Stimulated activated naive B cell treated with anti-CD40 and anti-IgM and Interleukin-4, amounts not matched to agents 10 μg/mL and 1 μg/mL and 100 μg/mL, for 72 hours (primary cell): Measurements from ENCODE around the gene OSBPL5.

ENCODE experiments used
- ATAC-seq, 2 donors: fragments of 150-1000 bp; cut with Tn5 transposase; replicated peaks; 2 replicates each; pipeline ENCODE4 v1.10.0; 2021; ENCODE audit warnings: moderate library complexity in 1 of 2
- DNase-seq: peaks from one replicate; pipeline ENCODE4 v3.0.0; 2021
- H3K27ac Mint-ChIP-seq: one replicate; pipeline ENCODE4 v1.8.0; 2022; ENCODE audit warnings: mild to moderate bottlenecking, mixed read lengths
- H3K27me3 Mint-ChIP-seq, 2 donors: one replicate each; pipeline ENCODE4 v1.8.0; 2022; ENCODE audit warnings: mixed read lengths in 2 of 2
- H3K36me3 Mint-ChIP-seq, 2 donors: one replicate each; pipeline ENCODE4 v1.8.0; 2022; ENCODE audit warnings: mixed read lengths in 2 of 2, mild to moderate bottlenecking in 1 of 2
- H3K4me1 Mint-ChIP-seq, 2 donors: one replicate each; pipeline ENCODE4 v1.8.0; 2022; ENCODE audit warnings: mixed read lengths in 2 of 2, mild to moderate bottlenecking in 1 of 2
- H3K4me3 Mint-ChIP-seq, 2 donors: one replicate each; pipeline ENCODE4 v1.8.0; 2022; ENCODE audit warnings: mild to moderate bottlenecking in 2 of 2, mixed read lengths in 2 of 2, moderate library complexity in 1 of 2
- H3K9me3 Mint-ChIP-seq, 2 donors: one replicate each; pipeline ENCODE4 v1.8.0; 2022; ENCODE audit warnings: mixed read lengths in 2 of 2, mild to moderate bottlenecking in 1 of 2

OSBPL5 gene

DNA sequence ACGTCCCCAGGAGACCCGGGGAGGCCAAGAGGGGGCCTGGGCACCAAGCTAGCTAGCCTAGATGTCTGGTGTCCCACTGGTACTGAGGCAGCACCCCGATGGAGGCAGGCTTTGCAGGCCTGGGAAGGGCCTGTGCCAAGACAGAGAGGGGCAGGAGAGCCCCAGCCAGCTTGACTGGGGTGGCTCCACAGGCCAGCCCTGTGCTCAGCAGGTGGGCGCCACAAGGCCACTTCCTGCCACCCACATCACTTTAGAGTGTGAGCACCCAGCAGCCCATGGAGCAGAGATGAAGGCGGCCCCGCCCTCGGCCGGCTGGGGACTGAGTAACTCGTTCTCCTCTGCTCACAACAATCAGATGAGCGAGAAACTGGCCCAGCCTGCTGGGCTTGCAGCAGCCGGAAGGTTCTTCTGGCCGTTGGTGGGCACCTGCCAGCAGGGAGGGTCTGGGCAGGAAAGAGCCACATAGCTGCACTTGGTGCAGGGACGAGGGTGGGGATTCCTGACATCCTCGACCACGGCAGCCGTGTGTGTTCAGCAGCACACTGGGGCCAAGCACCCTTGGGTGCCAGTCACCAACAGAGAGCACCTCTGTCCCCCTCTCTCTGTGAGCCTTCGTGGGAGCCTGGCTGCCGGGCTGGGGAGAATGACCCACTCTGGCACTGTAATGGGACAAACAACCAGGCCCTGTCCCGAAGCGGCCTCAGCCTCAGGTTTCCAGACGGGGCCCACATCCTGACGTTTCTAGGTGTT is 7.6 kb downstream of the OSBPL5 start:
- no peak overlapping the region for H3K4me3 Mint-ChIP-seq
- peaks cover 3 to 20% of the 10 kb centered on the region in 2 donors for H3K4me1 Mint-ChIP-seq
- H3K9me3 Mint-ChIP-seq: no peaks in the 10 kb centered on the region
- no peaks in the 10 kb centered on the region for H3K36me3 Mint-ChIP-seq
- H3K27ac Mint-ChIP-seq: peak overlapping the region; percentile 84
- peaks cover 33 to 37% of the 10 kb centered on the region in 2 donors for H3K27me3 Mint-ChIP-seq
- DNase-seq (no peak), ATAC-seq (peak in 1 of 2 donors; percentile 21)

DNA sequence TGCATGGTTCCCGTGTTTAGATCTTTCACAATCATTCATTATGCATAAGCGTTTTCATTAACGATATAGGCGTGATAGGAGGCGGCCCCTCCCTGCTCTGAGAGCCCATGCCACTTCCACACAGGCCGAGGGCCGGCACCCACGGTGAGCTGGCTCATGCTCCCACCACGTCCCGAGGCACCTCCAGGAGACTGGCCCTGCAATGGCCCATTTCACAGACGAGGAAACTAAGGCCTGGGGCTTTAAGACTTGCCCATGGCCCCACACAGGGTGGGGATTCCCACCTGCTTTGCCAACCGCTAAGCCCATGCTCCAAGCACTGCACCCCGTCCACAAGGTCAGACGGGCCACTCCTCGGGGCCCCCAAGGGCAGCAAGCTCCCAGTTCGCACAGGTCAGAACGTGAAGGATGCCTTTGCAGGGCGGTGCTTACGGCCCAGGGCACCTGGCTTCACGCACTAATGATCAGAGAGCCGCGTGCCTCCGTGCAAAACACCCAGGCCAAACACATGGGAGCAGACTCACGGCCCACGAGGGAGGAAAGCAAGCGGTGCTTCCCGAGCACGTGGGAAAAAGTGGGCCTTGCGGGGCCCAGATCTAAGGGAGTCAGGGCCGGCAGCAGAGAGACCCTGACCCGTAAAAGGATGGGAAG is 8.3 kb downstream of the OSBPL5 start:
- no peak overlapping the region for H3K27ac Mint-ChIP-seq
- H3K9me3 Mint-ChIP-seq: no peaks in the 10 kb centered on the region
- DNase-seq (no peak), ATAC-seq (no peak)
- H3K4me1 Mint-ChIP-seq: peaks cover 3 to 20% of the 10 kb centered on the region in 2 donors
- peaks cover 28 to 29% of the 10 kb centered on the region in 2 donors for H3K27me3 Mint-ChIP-seq
- H3K4me3 Mint-ChIP-seq: no peak overlapping the region
- no peaks in the 10 kb centered on the region for H3K36me3 Mint-ChIP-seq

DNA sequence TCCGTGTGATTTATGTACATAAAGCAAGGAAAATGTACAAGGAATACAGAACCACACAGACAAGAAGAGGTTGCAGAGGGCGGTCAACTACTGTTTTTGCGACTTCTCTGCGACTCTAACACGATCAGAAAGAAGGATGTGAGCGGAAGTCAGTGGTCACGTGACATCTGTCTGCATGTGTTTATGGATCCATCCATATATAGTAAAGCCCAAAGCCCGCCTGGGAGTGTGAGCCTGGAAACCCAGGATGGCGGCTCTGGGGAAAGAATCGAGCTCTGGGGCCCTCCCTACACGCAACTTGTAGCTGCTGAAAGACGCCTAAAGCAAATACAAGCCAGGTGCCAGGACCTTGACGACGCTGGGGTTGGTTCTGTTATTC is 8.8 kb downstream of the OSBPL5 start:
- Mint-ChIP-seq H3K9me3 (no peaks in the 10 kb centered on the region), H3K4me1 (peaks cover 3 to 20% of the 10 kb centered on the region in 2 donors), H3K4me3 (no peak overlapping the region), H3K36me3 (no peaks in the 10 kb centered on the region), H3K27me3 (peaks cover 23 to 24% of the 10 kb centered on the region in 2 donors), H3K27ac (no peak overlapping the region)
- no peak for ATAC-seq
- DNase-seq: no peak

DNA sequence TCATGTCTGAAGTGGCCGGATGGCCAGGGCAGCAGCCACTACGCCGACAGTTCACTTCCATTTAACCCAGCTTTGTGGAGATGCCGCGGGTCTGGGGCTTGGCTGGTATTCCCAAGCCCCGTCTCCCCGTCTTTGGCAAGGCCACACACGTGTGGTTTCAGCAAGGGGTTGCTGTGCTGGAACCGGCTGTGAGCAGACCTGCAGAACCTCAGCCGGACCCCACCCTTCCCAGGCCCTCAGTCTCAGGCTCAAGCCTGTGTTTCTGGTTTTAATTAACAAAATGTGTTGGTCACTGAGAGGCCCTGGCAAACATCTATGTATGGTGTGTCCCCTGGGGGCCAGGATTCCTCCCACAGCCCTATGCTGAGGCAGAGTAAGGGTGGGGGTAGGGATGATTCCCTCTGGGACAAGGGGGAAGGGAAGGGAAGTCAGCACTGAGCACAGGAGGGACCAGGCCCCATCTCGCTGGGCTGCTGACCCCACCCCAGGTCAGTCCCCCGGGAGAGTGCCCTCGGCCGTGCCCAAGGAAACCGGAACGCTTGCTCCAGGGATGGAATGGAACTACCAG is 9.3 kb downstream of the OSBPL5 start:
- peaks cover 3 to 15% of the 10 kb centered on the region in 2 donors for H3K4me1 Mint-ChIP-seq
- no peak overlapping the region for H3K4me3 Mint-ChIP-seq
- H3K27me3 Mint-ChIP-seq: peaks cover 18 to 19% of the 10 kb centered on the region in 2 donors
- no peaks in the 10 kb centered on the region for H3K36me3 Mint-ChIP-seq
- ATAC-seq (no peak), DNase-seq (no peak)
- H3K9me3 Mint-ChIP-seq: no peaks in the 10 kb centered on the region
- no peak overlapping the region for H3K27ac Mint-ChIP-seq

DNA sequence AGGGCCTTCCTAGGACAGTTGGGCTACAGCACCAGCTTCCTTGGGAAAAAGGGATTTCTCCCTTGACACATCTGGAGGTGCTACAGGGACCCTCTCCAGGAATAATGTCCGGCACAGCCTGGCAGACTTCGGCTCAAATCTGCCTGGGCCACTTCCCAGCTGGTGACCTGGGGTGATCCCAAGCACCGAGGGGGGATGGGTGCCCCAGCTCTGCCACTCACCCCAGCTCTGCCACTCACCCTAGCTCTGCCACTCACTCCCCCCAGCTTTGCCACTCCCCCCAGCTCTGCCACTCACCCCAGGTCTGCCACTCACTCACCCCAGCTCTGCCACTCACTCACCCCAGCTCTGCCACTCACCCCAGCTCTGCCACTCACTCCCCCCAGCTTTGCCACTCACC is 9.9 kb downstream of the OSBPL5 start:
- Mint-ChIP-seq H3K27me3 (peaks cover 12 to 13% of the 10 kb centered on the region in 2 donors), H3K9me3 (no peaks in the 10 kb centered on the region), H3K4me3 (no peak overlapping the region), H3K27ac (no peak overlapping the region), H3K4me1 (peaks cover under 1 to 10% of the 10 kb centered on the region in 2 donors), H3K36me3 (no peaks in the 10 kb centered on the region)
- ATAC-seq (no peak), DNase-seq (no peak)

DNA sequence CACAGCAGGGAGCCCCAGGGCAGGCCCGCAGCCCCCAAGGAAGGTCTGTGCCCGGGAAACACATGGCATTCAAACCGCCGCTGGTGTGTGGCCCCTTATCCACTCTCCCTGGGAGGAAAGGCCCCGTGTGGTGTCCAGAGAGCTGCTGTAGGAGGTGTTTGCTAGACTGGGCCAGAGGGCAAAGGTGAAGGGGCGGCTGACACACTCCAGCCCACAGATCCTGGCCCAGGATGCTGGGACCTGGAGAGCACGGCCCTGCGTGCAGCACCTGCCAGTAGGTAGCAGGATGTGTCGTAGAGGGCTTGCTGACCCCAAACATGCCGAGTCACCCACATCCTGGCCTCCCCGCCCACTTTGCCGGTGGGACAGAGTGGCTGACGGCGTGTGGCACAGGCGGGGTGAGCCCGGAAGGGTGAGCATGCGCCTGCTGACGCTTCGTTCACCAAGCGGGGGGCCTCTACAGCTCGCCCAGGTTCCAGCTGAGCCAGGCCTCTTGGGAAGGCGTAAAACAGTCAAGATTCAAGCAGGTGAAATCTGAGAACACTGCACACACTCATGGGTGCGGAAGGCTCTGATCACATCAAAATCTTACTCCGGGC is 11.0 kb downstream of the OSBPL5 start:
- H3K36me3 Mint-ChIP-seq: no peaks in the 10 kb centered on the region
- H3K27me3 Mint-ChIP-seq: peaks cover 7 to 10% of the 10 kb centered on the region in 2 donors
- ATAC-seq: no peak
- peaks cover 0 to 7% of the 10 kb centered on the region in 2 donors for H3K4me1 Mint-ChIP-seq
- no peaks in the 10 kb centered on the region for H3K9me3 Mint-ChIP-seq
- no peak overlapping the region for H3K4me3 Mint-ChIP-seq
- DNase-seq: no peak
- no peak overlapping the region for H3K27ac Mint-ChIP-seq

DNA sequence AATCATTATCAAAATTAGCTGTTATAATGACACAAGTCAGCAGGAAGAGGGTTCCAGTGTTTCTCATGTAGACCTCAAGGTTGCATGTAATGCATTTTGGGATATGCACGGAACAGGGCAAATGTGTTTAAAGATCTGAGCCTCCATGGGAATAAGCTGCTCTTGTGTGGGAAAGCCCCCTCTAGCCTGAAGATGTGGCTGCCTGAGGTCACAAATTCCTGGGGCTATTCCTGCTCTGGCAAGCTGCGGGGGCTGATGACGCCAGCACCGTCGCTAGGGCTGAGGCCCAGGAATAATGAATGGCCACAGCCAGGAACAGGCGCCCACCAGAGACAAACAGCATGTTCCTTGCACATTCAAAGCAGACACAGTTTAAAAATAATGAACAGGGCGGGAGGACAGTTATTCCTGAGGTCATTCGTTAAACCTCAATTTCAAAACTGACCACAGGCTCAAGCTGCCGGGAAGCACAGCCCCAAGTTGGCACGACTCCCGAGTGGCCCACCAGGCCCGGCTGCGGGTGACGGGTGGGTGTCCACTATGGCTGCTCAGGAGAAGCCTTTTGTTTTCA is 11.7 kb downstream of the OSBPL5 start:
- peaks cover 3 to 5% of the 10 kb centered on the region in 2 donors for H3K27me3 Mint-ChIP-seq
- H3K36me3 Mint-ChIP-seq: no peaks in the 10 kb centered on the region
- no peaks in the 10 kb centered on the region for H3K9me3 Mint-ChIP-seq
- no peak overlapping the region for H3K4me3 Mint-ChIP-seq
- H3K27ac Mint-ChIP-seq: no peak overlapping the region
- peaks cover 0 to 7% of the 10 kb centered on the region in 2 donors for H3K4me1 Mint-ChIP-seq
- DNase-seq (no peak), ATAC-seq (no peak)

DNA sequence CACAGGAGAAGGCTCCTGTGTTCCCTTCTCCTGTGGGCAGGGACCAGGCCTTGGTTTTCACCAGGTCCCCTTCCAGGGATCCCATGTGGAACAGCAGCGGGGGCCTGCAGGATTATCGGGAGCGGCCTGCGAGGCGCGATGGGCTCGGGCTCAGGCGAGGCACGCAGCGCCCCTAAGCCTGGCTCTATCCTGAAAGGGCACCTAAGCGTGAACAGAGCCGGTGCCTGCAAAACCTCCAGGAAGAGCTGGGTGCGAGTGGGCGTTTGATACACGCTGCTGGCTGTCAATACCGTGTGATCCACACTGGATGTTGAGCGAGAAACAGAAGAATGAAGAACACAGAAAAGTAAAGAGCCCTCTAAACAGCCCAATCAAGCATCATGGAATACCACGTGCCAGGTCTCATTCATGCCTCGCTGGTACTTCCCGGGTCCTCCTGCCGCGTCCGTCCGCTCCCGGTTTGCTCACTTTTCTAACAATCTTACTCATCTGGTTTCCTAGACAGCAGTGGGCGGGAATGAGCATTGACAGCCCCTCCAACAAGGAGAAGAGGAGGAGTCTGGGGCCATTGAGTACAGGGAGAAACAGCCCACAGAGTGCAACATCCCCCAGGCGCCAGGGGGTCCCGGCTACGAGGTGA is 12.5 kb downstream of the OSBPL5 start:
- Mint-ChIP-seq H3K9me3 (no peaks in the 10 kb centered on the region), H3K36me3 (no peaks in the 10 kb centered on the region), H3K27me3 (peaks cover 0 to 3% of the 10 kb centered on the region in 2 donors), H3K27ac (no peak overlapping the region), H3K4me3 (no peak overlapping the region), H3K4me1 (peaks cover 0 to 7% of the 10 kb centered on the region in 2 donors)
- ATAC-seq (no peak), DNase-seq (no peak)

DNA sequence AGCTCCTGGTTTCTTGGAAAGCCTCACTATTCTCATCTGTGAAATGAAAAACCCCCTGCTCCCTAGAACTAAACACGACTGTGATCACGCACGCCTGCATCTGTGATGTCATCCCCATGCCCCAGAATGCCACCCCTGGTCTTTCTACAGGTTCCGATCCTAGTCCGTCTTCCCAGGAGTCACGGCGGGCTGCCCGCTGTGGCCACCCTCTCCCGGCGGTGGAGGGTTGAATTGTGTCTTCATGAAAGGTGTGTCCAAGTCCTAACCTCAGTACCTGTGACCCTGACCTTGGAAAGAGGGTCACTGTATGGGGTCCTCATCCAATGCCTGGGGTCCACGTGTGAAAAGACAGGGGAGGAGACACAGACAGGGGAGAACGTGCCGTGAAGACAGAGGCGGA is 14.4 kb downstream of the OSBPL5 start:
- H3K4me1 Mint-ChIP-seq: no peaks in the 10 kb centered on the region
- H3K9me3 Mint-ChIP-seq: no peaks in the 10 kb centered on the region
- ATAC-seq (no peak), DNase-seq (no peak)
- no peaks in the 10 kb centered on the region for H3K36me3 Mint-ChIP-seq
- peaks cover 0 to 3% of the 10 kb centered on the region in 2 donors for H3K27me3 Mint-ChIP-seq
- H3K4me3 Mint-ChIP-seq: no peak overlapping the region
- H3K27ac Mint-ChIP-seq: no peak overlapping the region

DNA sequence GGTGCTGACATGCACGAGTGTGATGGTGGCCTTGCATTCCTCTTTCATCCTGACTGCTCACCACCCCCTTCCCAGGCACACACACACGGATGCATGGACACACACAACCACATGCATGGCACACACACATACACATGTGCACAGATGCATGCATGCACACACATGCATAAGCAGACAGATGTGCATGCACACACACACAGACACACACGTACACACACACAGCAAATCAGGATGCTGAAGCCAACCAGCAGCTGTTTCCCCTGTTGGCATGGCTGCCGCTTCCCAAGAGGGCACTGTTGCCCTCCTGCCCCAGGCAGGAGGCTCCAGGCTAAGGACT is 15.3 kb downstream of the OSBPL5 start:
- H3K4me3 Mint-ChIP-seq: no peak overlapping the region
- DNase-seq: no peak
- no peak for ATAC-seq
- no peaks in the 10 kb centered on the region for H3K9me3 Mint-ChIP-seq
- H3K27me3 Mint-ChIP-seq: peaks cover 0 to 3% of the 10 kb centered on the region in 2 donors
- no peaks in the 10 kb centered on the region for H3K4me1 Mint-ChIP-seq
- H3K27ac Mint-ChIP-seq: no peak overlapping the region
- H3K36me3 Mint-ChIP-seq: no peaks in the 10 kb centered on the region

DNA sequence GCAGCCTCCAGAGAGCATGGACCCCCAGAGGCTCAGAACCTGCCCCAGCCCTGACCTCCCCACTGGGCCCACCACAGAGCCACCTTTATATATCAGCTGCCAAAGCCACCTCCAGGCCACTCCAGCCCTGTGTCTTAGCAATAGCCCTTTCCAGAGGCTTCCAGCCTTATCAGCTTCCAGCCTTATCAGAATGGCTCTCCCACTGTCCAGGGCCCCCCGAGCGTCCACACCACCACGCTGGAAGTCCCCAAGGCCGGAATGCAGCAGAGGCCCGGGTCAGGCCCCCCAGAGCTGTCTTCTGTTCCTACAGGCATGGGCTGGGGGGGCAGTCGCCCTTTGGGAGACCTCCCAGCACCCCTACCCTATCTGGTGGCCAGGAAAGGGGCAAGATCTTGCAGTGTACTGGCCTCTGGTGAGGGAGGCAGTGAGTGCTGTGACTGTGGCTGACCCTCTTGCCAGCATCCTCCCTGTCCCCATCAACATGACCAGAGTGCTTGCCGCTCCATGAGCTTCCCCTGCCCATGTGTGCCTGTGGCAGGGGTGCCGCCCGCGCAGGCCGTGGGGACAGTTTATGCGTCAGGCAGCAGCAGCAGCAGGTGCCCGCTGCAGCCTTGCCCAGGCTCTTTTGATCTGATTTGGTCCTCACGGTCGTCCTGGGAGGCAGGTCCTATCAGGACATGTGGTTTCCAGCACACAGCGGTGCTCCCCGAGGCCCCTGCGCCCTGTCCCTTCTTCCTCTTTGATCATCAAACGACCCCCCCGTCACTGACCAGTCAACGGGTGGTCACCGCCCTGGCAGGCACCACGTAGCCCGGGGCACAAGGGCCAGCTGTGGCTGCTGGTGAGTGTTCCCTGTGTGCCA is 15.9 kb downstream of the OSBPL5 start:
- H3K36me3 Mint-ChIP-seq: no peaks in the 10 kb centered on the region
- no peak for DNase-seq
- H3K9me3 Mint-ChIP-seq: no peaks in the 10 kb centered on the region
- H3K4me1 Mint-ChIP-seq: no peaks in the 10 kb centered on the region
- peaks cover 0 to 3% of the 10 kb centered on the region in 2 donors for H3K27me3 Mint-ChIP-seq
- H3K27ac Mint-ChIP-seq: no peak overlapping the region
- ATAC-seq: no peak
- H3K4me3 Mint-ChIP-seq: no peak overlapping the region

DNA sequence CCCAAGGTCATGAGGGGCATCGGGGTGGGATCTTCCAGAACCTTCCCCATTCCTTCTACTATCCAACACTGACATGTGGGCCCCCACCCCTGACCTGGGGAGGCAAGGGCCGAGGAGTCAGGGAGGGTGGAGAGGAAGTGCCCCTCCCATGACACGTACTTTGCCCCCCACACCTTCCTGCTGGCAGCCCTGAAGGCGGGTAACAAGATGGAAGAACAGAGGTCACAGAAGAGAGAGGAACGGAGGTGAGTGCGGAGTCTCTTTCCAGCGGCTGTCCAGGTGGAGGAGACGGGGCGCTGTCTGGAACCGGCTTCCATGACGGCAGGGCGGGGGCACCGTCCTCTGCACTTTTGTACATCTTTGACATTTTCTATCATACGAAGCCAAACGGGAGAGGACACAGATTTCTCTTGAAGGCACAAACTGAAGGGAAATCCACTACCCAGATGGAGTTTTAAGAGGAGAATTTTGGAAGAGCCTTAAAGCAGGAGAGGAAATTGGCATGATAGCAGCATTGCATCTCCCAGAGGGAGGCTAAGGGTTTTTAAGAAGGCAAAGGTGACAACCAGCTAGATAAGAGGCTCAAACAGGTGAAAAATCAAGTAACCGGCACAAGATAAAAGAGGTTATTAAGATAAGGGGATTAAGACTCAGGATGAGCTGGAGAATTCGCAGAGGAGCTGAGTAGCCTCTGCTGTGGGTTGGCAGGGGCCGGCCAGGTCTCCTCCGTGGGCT is 16.7 kb downstream of the OSBPL5 start:
- DNase-seq: no peak
- H3K27ac Mint-ChIP-seq: no peak overlapping the region
- no peaks in the 10 kb centered on the region for H3K9me3 Mint-ChIP-seq
- ATAC-seq: no peak
- peaks cover 0 to 3% of the 10 kb centered on the region in 2 donors for H3K27me3 Mint-ChIP-seq
- no peaks in the 10 kb centered on the region for H3K4me1 Mint-ChIP-seq
- H3K36me3 Mint-ChIP-seq: no peaks in the 10 kb centered on the region
- H3K4me3 Mint-ChIP-seq: no peak overlapping the region

DNA sequence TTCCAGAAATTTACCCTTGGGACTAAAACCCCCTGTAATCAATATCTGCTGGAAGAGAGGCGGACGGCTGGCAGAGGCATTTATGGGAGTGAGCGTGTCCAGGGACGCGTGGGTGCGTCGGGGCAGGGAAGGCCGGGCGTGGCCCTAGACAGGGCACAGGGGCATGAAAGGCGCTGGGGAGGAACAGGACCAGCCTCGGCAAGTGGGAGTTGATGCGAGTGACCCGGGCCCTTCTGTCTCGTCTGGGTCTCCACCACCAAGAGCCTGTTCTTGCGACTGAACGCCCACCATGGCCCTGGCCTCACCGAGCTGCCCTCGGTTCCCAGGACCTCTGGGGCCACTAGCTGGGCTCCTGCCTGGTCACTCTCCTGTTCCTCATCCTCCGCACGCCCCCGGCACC is 17.5 kb downstream of the OSBPL5 start:
- no peak for DNase-seq
- Mint-ChIP-seq H3K36me3 (no peaks in the 10 kb centered on the region), H3K27me3 (peaks cover 0 to 3% of the 10 kb centered on the region in 2 donors), H3K9me3 (no peaks in the 10 kb centered on the region), H3K4me3 (no peak overlapping the region), H3K27ac (no peak overlapping the region), H3K4me1 (no peaks in the 10 kb centered on the region)
- ATAC-seq: no peak
